ENCODE results near the gene ADGRL2. TPM values are rescaled to one million over a fixed set of nuclear protein-coding genes. Genes with fewer than 3 reads are reported as not detected.

ADGRL2 gene
- total RNA-seq, 1 donor from 2014 or later = 21.6 TPM

- no peak overlapping the region for H3K4me3 ChIP-seq (ENCODE audit: low read depth, low read length)
- no peak for TF ChIP-seq CTCF (conservative IDR thresholded peaks at IDR 0.05; ENCODE audit: low read depth, low read length)
- no peak for DNase-seq (ENCODE audit: low read depth)
Measured at GRCh38 chr1:81920886-81921285, 120.2 kb downstream of the ADGRL2 start.

GRCh38 chr1:81921344-81921743 is 120.6 kb downstream of the ADGRL2 start:
- no peak for DNase-seq (ENCODE audit: low read depth)
- TF ChIP-seq CTCF (conservative IDR thresholded peaks at IDR 0.05; ENCODE audit: low read depth, low read length) = no peak
- no peak overlapping the region for H3K4me3 ChIP-seq (ENCODE audit: low read depth, low read length)

- H3K4me3 ChIP-seq (ENCODE audit: low read depth, low read length) = no peak overlapping the region
- DNase-seq (ENCODE audit: low read depth) = no peak
- TF ChIP-seq CTCF (conservative IDR thresholded peaks at IDR 0.05; ENCODE audit: low read depth, low read length) = no peak
Measured at GRCh38 chr1:81921851-81922462, 121.2 kb downstream of the ADGRL2 start.

GRCh38 chr1:81922955-81923354 is 122.2 kb downstream of the ADGRL2 start:
- no peak overlapping the region for H3K4me3 ChIP-seq (ENCODE audit: low read depth, low read length)
- no peak for DNase-seq (ENCODE audit: low read depth)
- TF ChIP-seq CTCF (conservative IDR thresholded peaks at IDR 0.05; ENCODE audit: low read depth, low read length) = no peak

GRCh38 chr1:81929106-81929505 is 128.4 kb downstream of the ADGRL2 start:
- no peak for DNase-seq (ENCODE audit: low read depth)
- TF ChIP-seq CTCF (conservative IDR thresholded peaks at IDR 0.05; ENCODE audit: low read depth, low read length) = no peak
- no peak overlapping the region for H3K4me3 ChIP-seq (ENCODE audit: low read depth, low read length)

GRCh38 chr1:81936853-81937252 is 136.1 kb downstream of the ADGRL2 start:
- H3K4me3 ChIP-seq (ENCODE audit: low read depth, low read length) = no peak overlapping the region
- no peak for TF ChIP-seq CTCF (conservative IDR thresholded peaks at IDR 0.05; ENCODE audit: low read depth, low read length)
- DNase-seq (ENCODE audit: low read depth) = no peak

GRCh38 chr1:81937791-81938450 is 137.2 kb downstream of the ADGRL2 start:
- no peak for TF ChIP-seq CTCF (conservative IDR thresholded peaks at IDR 0.05; ENCODE audit: low read depth, low read length)
- H3K4me3 ChIP-seq (ENCODE audit: low read depth, low read length) = no peak overlapping the region
- DNase-seq (ENCODE audit: low read depth) = no peak

Measured in epithelial cell of proximal tubule (primary cell).